K562 (cell line): ENCODE measurements around the gene TTN. TPM values are rescaled to one million over a fixed set of nuclear protein-coding genes. Genes with fewer than 3 reads are reported as not detected.

Source experiments
- ARID1B ChIP-seq: fragments of 450-650 bp; IDR thresholded peaks from 2 replicates; pipeline ENCODE4 v1.6.1; 2016; ENCODE audit warnings: antibody characterized with exemption, mild to moderate bottlenecking, inconsistent platforms
- BRF1 ChIP-seq: IDR thresholded peaks from 3 replicates; pipeline ENCODE4 v1.6.1; 2011; ENCODE audit warnings: borderline replicate concordance, mild to moderate bottlenecking; ENCODE audit not compliant: insufficient read length; ENCODE audit errors: extremely low read depth
- ELF2 ChIP-seq: fragments of 250-450 bp; sonication (Bioruptor Pico); IDR thresholded peaks from 2 replicates; pipeline ENCODE4 v1.5.0; 2021; ENCODE audit warnings: mild to moderate bottlenecking
- EP400 ChIP-seq: fragments of 450-650 bp; IDR thresholded peaks from 2 replicates; pipeline ENCODE4 v1.6.1; 2017; ENCODE audit warnings: antibody characterized with exemption, mild to moderate bottlenecking, moderate library complexity
- EWSR1 ChIP-seq: fragments of 450-650 bp; IDR thresholded peaks from 2 replicates; pipeline ENCODE4 v1.6.1; 2018; ENCODE audit warnings: borderline replicate concordance, mild to moderate bottlenecking, low read depth, moderate library complexity; ENCODE audit not compliant: partially characterized antibody
- FOS ChIP-seq: IDR thresholded peaks from 3 replicates; pipeline ENCODE4 v1.6.1; 2011; ENCODE audit not compliant: insufficient read length; ENCODE audit errors: extremely low read depth
- JUND ChIP-seq, 2 experiments: IDR thresholded peaks; 2 replicates in 1 of 2; 3 replicates in 1 of 2; pipeline ENCODE4 v1.6.1; 2011; ENCODE audit warnings: borderline replicate concordance in 2 of 2, low read depth in 2 of 2, low read length in 2 of 2, improper control_type of control experiment in 1 of 2, missing biosample characterization in 1 of 2, missing genetic modification characterization in 1 of 2, missing genetic modification reagents in 1 of 2
- KAT7 ChIP-seq: sonication (generic); formaldehyde crosslinking; IDR thresholded peaks from 2 replicates; pipeline ENCODE4 v1.8.0; 2022; ENCODE audit warnings: missing genetic modification reagents, mild to moderate bottlenecking, borderline replicate concordance
- MAFK ChIP-seq: IDR thresholded peaks from 2 replicates; pipeline ENCODE4 v1.6.1; 2011; ENCODE audit warnings: low read length, improper control_type of control experiment
- PTBP1 ChIP-seq: fragments of 200-400 bp; formaldehyde crosslinking; IDR thresholded peaks from 2 replicates; pipeline ENCODE4 v1.6.1; 2017; ENCODE audit warnings: low read depth, low read length
- SMARCA4 ChIP-seq: fragments of 450-650 bp; IDR thresholded peaks from 2 replicates; pipeline ENCODE4 v1.6.1; 2016
- TAF1 ChIP-seq: IDR thresholded peaks from 2 replicates; pipeline ENCODE4 v1.6.1; 2011; ENCODE audit warnings: mild to moderate bottlenecking, low read length, moderate library complexity; ENCODE audit not compliant: insufficient read depth, control insufficient read depth, severe bottlenecking; ENCODE audit errors: extremely low read depth
- TBL1XR1 ChIP-seq, 2 experiments: IDR thresholded peaks; 2 replicates each; pipeline ENCODE4 v1.6.1; 2012; ENCODE audit warnings: improper control_type of control experiment in 2 of 2, low read length in 2 of 2, mild to moderate bottlenecking in 1 of 2
- polyA plus RNA-seq, 8 experiments: library from polyadenylated mRNA; depleted of rRNA in 4 of 8; stranded (reverse) in 5 of 8; unstranded in 3 of 8; fragments of >200 nt; fragmentation: Nextera tagmentation in 2 of 8; fragmentation: Illumina TruSeq in 1 of 8; extraction: Ambion mirVana in 2 of 8; extraction: Trizol in 1 of 8; gene quantifications; 2 replicates each; pipeline versions ENCODE4 v1.2.1 to v1.2.3, GENCODE V29; 2011 to 2014; ENCODE audit warnings: inconsistent platforms in 1 of 8, missing spikeins in 1 of 8
- total RNA-seq, 7 experiments: library from RNA; depleted of rRNA in 6 of 7; stranded (reverse); fragments of >200 nt in 6 of 7; fragmentation: Illumina TruSeq in 2 of 7; extraction: Trizol in 2 of 7; gene quantifications; 2 replicates each; pipeline versions ENCODE4 v1.2.1 to v1.2.3, GENCODE V29; 2011 to 2021; ENCODE audit warnings: low replicate concordance in 1 of 7
- TF ChIP-seq, protein P1 (sequence below), 2 experiments: fragments of 450-650 bp; formaldehyde crosslinking in 1 of 2; IDR thresholded peaks; 2 replicates each; pipeline versions ENCODE4 v1.4.0 to v1.6.1; 2014 to 2020; ENCODE audit warnings: mild to moderate bottlenecking in 2 of 2, borderline replicate concordance in 1 of 2, low read depth in 1 of 2
- TF ChIP-seq, protein P2 (sequence below): sonication (generic); formaldehyde crosslinking; IDR thresholded peaks from 2 replicates; pipeline ENCODE4 v1.9.0; 2022; ENCODE audit warnings: mild to moderate bottlenecking, missing genetic modification reagents
- TF ChIP-seq, protein P3 (sequence below), 2 experiments: fragments of 250-450 bp in 1 of 2; fragments of 450-650 bp in 1 of 2; sonication (Bioruptor Pico) in 1 of 2; IDR thresholded peaks; 2 replicates each; pipeline versions ENCODE4 v1.6.1 to v1.8.0; 2016 to 2021; ENCODE audit warnings: mild to moderate bottlenecking in 2 of 2, moderate library complexity in 2 of 2, missing compliant biosample characterization in 1 of 2, missing genetic modification characterization in 1 of 2
- TF ChIP-seq, protein P4 (sequence below): sonication (generic); formaldehyde crosslinking; IDR thresholded peaks from 2 replicates; pipeline ENCODE4 v1.4.0; 2020; ENCODE audit warnings: mild to moderate bottlenecking, missing genetic modification reagents

Gene TTN
- total and polyA plus RNA-seq, 9 of the 15 experiments (the other 6 are each of a cell fraction or from before 2014, with no cell fraction given): under 0.01 to 0.20 (median 0.04) TPM; not detected in 1

DNA sequence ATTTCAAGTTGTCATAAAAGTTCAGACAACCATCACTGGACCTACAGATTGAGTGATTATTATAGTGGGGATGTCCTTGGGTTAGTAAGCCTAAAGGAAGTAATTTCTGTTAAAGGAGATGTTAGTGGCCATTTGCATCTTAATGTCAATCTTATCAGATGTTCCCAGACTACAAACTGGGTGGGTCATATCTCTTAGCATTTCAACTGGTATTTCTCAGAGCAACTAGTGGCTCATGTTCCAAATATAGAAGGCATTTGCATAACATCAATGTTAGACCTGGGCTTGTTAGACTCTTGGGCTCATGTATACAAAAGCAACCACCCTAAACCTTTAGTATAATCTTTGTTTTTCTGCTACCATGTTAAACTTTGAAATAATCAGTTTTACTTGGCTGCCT is 309.1 kb downstream of the TTN start (continued):
- TF ChIP-seq, protein P1, sequence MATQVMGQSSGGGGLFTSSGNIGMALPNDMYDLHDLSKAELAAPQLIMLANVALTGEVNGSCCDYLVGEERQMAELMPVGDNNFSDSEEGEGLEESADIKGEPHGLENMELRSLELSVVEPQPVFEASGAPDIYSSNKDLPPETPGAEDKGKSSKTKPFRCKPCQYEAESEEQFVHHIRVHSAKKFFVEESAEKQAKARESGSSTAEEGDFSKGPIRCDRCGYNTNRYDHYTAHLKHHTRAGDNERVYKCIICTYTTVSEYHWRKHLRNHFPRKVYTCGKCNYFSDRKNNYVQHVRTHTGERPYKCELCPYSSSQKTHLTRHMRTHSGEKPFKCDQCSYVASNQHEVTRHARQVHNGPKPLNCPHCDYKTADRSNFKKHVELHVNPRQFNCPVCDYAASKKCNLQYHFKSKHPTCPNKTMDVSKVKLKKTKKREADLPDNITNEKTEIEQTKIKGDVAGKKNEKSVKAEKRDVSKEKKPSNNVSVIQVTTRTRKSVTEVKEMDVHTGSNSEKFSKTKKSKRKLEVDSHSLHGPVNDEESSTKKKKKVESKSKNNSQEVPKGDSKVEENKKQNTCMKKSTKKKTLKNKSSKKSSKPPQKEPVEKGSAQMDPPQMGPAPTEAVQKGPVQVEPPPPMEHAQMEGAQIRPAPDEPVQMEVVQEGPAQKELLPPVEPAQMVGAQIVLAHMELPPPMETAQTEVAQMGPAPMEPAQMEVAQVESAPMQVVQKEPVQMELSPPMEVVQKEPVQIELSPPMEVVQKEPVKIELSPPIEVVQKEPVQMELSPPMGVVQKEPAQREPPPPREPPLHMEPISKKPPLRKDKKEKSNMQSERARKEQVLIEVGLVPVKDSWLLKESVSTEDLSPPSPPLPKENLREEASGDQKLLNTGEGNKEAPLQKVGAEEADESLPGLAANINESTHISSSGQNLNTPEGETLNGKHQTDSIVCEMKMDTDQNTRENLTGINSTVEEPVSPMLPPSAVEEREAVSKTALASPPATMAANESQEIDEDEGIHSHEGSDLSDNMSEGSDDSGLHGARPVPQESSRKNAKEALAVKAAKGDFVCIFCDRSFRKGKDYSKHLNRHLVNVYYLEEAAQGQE (IDR thresholded peaks at IDR 0.05; ENCODE audit: borderline replicate concordance): no peak
- TF ChIP-seq, protein P1 (CRISPR knock-in tag; IDR thresholded peaks at IDR 0.05; ENCODE audit: low read depth): no peak
- TF ChIP-seq, protein P2, sequence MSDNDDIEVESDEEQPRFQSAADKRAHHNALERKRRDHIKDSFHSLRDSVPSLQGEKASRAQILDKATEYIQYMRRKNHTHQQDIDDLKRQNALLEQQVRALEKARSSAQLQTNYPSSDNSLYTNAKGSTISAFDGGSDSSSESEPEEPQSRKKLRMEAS: no peak
- TF ChIP-seq EWSR1 (no peak), PTBP1 (no peak), JUND (IDR thresholded peaks at IDR 0.05; ENCODE audit: borderline replicate concordance, low read depth, low read length) (peak; percentile 62; the same call in 1 of the 2 replicates), JUND (tag; IDR thresholded peaks at IDR 0.05; ENCODE audit: borderline replicate concordance, low read depth, low read length) (peak; percentile 53; the same call in 1 of the 3 replicates), TBL1XR1 (IDR thresholded peaks at IDR 0.05; ENCODE audit: low read length in 2 of 2) (no peak), ARID1B (peak; percentile 87), EP400 (no peak), KAT7 (CRISPR knock-in tag) (no peak), SMARCA4 (peak; percentile 73), TAF1 (no peak), FOS (no peak), MAFK (no peak), BRF1 (no peak), ELF2 (CRISPR knock-in tag) (no peak)
- TF ChIP-seq, protein P3, sequence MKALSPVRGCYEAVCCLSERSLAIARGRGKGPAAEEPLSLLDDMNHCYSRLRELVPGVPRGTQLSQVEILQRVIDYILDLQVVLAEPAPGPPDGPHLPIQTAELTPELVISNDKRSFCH (CRISPR knock-in tag; IDR thresholded peaks at IDR 0.05): no peak
- TF ChIP-seq, protein P3 (tag; IDR thresholded peaks at IDR 0.05): no peak
- TF ChIP-seq, protein P4, sequence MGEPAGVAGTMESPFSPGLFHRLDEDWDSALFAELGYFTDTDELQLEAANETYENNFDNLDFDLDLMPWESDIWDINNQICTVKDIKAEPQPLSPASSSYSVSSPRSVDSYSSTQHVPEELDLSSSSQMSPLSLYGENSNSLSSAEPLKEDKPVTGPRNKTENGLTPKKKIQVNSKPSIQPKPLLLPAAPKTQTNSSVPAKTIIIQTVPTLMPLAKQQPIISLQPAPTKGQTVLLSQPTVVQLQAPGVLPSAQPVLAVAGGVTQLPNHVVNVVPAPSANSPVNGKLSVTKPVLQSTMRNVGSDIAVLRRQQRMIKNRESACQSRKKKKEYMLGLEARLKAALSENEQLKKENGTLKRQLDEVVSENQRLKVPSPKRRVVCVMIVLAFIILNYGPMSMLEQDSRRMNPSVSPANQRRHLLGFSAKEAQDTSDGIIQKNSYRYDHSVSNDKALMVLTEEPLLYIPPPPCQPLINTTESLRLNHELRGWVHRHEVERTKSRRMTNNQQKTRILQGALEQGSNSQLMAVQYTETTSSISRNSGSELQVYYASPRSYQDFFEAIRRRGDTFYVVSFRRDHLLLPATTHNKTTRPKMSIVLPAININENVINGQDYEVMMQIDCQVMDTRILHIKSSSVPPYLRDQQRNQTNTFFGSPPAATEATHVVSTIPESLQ (CRISPR knock-in tag): no peak
